RKO (cell line): ENCODE measurements around the gene PEAR1.

ENCODE experiments used
- DNase-seq: peaks from one replicate; pipeline ENCODE4 v3.0.0-alpha.2; 2016; ENCODE audit warnings: low spot score

Gene PEAR1

DNA sequence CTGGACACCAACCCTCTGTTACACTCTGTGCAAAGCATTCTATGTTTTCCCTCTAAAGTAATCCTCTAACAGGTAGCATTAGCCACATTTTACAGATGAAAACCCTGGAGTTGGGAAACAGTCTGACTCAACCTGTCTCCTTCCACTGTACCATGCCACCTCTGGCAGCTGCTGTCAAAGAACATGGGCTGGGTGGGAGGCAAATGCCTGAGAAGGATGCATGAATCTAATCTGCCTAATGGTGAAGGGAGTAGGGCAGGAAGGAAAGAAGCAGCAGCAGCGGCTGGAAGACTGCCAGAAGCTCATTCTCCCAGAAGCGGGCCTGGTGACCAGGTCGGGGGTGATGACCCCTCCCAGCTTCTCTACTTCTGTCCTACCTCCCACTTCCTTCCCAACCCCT is 48.7 kb downstream of the PEAR1 start:
- DNase-seq, result no peak

DNA sequence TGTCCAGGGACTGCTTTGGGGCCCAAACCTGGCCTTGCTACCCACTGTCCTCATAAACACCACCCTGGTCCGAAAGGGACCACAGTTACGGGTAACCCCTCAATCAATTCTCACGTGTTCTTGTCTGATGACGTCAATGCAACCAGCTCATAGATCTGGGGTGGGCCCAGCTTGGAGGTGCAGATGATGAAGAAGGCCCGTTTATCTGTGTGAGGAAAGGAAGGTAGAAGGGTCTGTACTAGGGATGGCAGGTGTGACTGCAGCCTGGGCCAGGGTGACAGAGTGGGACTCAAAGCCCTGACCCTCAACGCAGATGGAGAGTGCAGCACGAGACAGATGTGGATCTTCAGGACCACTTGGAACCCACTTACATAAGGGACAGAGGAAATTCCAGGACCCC is 49.1 kb downstream of the PEAR1 start:
- no peak for DNase-seq

DNA sequence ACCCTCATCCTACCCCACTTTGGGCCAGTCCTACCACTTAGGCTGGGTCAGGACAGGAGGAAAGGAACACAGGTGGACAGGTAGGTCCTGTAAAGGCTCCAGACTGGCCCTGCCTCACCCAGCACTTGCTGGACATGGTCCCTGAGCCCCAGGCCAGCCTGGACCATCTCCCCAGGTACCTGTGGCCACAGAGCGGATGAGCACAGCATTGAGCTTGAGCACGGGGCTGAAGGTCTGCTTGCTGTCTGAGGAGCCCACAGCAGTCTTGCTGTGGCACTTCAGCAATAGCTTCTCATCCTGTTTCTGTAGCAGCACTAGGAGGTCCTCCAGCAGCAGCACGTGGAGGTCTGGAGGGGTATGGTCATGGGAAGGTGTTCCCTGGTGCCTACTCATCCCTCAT is 50.2 kb downstream of the PEAR1 start:
- no peak for DNase-seq

DNA sequence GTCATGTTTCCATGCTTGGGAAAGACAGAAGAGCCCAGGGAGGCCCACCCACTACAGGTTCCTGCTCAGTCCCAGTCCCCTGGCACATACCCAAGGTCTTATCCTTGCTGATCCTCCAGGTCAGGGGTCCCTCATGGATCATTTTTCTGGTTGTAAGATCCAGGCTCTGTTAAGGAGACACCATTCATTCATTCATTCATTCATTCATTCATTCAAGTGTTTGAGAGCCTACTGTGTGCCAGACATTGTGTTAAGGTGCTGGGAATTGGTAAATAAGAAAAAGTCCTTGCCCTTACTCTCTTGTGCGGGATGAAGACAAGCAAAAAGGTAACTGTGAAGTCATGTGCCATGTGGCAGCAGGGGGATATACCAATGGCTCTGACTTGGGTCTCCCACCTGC is 50.8 kb downstream of the PEAR1 start:
- DNase-seq, result no peak

DNA sequence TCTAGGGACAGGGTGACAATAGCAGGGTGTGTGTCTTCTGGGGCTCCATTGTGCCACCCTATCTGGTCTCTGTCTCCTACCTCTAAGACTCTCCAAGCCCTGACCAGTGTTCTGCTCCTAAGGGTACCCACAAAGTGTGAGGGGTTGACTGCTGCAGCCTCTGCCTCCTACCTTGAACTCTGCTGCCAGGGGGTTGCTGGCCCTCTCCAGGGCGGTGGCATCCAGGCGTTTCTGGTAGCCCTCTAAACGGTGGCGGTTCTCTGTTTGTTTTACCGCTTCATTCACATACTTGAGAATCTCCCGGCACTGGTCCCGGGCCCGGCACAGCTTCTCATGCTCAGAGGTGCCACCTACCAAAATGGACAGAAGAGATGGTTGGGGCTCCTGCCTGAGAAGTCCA is 51.3 kb downstream of the PEAR1 start:
- no peak for DNase-seq

DNA sequence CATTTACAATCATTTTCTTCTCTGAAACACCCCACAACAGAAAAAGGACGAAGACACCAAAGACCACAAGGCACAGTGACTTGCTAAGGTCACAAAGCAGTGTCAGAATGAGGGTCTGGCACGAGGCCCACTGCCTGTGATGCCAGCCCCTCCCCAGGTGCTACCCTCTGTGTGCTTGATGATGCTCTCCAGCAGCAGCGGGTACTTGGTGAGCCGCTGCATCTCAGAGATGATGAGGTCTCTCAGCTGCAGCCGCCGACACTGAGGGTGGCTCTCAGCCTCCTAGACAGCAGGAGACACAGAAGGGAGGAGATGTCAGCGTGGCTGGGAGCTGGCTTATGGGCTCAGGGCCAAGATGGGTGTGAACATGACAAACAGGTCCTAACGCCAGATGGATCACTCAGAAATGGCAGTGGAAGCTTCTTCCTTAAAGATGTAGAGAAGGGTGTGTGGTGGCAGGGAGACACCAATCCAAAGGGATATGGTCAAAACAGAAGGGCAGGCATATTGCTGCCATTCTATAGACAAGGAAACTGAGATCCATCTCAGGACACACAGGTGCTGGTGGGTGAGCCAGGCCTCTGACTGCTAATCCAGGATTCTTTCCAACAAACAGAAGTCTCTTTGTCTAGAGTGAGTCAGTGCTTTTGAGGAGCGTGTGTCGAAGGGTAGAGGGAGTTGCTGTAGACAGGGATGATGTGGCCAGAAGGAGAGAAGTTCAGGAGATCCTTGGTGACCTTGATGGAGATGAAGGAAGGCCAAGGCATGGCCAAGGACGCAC is 52.6 kb downstream of the PEAR1 start:
- DNase-seq, result no peak

DNA sequence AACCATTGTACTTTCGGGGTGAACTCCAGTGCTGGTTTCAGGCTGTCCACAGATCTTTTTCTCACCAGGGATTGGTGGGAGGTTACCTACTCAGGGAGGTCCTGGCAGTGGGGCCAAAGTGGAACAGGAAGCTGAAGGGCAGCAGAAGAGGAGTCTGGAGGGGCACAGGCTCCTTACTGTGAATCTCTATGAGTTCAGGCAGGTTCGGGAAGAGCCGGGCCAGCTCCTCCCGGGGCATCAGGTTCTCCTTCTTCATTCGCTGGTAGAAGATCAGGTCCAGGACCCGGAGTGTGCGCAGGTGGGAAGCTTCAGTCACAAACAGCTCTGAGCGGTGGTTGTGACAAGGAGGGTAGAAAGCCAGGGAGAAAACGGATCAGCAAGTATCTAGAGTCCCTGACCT is 53.6 kb downstream of the PEAR1 start:
- no peak for DNase-seq

DNA sequence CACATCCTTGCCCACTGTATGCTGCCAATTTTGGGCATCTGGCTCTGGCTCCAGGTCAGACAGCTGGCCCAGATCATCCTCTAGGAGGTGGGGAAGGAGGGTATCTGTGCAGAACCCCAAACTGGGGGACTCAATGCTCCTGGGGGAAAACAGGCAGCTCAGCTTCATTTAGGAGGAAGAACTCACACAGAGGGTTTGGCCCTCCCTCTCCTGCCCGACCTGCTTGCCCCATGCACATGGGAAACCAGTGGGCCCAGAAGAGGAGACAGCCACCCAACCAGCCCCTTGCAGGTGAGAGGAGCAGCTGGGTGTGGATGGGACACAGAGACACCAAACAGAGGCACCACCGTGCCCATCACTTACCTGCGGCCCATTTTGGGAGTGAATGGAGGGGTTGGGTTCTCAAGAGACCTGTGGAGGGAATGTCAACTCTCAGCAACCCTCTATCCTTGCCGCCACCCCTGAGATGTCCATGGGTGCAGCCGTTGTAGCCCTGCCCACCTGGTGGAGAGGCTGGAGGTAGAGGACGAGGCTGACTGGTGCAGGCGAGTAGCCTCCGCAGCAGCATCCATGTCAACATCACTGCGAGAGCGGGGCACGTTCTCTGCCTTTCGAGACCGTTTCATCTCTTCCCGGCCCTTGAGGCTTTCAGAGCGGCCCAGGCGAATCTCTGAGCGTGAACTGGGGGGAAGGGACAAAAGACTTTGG is 54.5 kb downstream of the PEAR1 start:
- DNase-seq, result no peak

DNA sequence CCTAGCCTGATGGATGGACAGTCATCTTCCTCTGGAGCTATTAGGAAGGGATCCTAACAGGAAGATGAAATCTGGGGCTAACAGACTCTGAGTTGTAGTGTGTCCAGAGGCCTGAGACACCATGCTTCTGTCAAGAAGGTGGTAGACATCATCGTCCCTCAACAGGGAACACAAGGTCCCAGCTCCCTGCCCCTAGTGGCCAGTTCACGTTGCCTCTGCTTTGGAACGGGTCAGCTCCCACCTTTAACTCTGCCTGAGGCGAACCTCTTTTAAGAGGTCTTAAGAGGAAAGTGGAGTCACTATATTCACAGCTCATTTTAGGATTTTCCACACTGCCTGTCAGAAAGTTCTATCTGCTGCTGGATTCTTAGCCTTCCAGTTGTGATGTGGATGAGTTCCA is 55.2 kb downstream of the PEAR1 start:
- DNase-seq, result no peak

DNA sequence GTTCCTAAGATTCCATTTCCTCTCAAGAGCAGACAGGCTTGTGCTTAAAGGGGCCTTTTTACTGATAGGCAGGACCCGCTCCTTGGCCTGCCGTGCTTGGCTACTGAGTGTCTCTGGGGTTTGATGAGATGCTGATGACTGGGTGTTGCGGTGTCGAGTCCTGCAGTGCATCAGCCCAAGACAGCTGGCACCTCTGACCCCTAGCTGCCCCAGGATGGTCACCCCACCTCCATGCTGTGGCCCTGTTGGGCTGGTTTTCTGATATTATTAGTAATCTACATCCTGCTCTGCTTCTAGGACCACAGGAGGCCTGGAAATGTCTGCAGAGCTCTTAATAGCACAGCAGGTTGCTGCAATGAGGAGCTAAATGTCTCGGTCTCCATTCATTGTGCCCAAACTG is 55.6 kb downstream of the PEAR1 start:
- DNase-seq, result no peak

DNA sequence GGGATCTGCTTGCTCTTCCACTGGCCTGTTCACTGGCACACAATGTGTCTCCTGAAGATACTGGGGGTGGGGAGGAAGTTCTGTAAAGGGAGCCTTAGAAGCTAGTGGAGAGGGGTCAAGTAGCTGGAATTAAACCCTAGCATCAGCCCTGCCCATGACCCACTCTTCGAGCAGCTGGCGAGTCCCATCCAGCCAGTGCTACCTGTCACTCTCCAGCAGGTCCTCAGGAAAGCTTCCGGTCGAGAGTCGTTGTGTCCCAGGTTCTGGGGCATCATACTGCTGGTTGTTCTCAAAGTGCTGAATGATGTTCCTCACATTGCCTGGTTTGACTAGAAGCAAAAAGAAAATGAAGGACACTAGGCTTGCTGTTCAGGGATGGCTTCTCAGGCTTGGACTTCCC is 57.9 kb downstream of the PEAR1 start:
- DNase-seq, result no peak

DNA sequence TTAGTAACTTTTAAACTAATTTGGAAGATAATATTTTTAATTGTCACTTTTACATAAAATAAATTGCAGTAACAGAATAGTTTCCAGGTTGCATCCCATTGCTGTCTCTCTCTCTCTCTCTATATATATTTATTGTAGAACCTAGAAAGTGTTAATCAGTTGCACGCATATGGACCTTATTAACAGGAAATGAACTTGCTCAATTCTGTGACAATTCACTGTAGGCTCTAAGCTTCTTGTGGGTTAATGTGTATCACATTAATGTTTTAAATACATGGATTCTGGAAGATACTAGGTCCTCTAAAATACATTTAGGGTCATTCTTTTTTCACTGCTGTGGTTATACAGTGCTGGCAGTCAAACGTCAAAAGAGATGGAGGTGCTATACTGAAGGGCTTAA is 60.1 kb downstream of the PEAR1 start:
- DNase-seq, result no peak

DNA sequence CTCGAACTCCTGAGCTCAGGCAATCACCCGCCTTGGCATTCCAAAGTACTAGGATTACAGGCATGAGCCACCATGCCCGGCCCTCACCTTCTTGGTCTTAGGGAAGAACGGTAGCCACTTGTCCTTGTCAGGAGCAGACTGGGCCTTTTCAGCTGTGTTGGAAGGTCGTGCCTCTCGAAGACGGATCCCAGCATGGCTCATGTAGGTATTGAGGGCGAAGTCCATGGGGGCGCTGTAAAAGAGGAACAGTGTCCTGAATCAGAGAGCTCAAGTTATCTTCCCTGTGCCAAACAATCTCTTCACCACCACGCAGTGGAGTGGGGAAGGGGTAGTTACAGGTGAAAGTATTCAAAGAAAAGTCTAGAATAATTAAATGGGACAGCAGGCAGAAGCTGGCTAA is 62.8 kb downstream of the PEAR1 start:
- no peak for DNase-seq

DNA sequence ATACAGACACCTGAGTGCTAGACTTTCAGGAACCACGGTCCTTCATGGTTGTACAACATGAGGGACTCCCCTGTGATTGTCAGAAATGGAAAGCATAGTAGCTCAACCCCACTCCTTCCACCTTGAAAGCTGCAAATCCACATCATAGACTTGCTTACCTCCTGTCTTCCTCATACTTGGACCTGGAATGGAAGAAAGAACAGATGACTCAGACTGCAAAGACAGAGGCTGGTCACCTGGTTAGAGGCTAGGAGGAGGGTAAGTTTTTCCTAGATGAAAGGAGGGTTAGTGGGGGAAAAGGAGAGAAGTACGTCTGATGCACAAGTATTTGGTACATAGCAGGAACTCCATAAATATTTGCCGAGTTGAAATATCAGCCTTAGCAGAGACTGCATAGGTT is 64.1 kb downstream of the PEAR1 start:
- DNase-seq, result no peak

DNA sequence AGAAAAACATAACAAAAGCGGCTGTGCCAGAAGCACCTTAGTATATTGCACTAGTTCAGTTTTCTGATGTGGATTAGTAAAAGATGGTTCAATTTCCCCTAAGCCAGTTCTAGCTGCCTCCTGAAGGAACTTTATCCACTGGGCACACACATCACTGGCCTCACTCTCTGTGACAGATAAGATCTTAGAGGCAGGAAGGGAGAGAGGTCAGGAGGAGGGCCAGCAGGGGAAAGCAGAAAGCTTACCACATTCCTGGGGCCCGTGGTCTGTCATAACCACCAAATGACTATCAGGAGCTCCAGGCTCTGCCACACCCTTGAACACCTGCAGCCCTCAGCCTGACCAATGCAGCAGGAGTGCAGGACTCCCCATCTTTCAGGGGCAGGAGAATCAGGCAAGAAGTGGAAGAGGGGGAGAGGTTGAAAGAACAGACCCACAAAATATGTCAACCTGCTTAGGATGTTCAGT is 64.8 kb downstream of the PEAR1 start:
- no peak for DNase-seq

DNA sequence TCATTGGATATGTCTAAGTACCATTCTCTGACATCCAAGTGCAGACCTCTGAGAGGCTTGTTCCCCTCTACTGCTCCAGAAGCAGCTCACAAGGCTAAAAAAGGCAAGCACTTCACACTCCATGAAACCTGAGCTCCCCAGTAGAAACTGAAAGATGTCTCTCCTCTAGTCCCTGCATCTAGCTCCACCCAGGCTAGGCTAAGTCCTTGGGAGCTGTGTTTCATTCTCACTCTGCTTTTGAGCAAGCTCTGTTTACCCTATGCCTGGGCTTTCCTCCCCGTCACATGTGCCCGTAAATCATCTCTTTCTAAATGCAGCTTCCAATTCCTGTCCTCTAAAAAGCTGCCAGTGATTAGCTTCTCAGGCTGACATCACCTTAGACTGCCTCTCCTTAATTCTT is 65.9 kb downstream of the PEAR1 start:
- DNase-seq, result no peak

DNA sequence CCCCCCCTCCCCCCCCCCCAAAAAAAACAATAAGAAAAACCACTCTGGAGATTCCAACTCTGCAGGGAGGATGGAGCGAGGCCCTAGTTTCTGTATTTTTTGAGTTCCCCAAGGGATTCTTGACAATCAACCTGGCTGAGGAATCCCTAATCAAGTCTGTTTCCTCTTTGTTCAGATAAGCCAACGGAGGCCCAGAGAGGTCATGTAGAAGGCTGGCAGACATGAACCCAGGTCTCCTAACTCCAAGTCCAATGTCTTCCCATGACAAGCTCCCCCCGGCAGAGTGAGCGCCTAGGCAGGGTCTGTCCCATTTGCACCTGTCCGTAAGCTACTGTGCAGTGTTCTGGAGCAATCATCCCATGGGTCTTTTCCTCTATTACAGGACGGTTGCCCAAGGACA is 66.4 kb downstream of the PEAR1 start:
- no peak for DNase-seq

DNA sequence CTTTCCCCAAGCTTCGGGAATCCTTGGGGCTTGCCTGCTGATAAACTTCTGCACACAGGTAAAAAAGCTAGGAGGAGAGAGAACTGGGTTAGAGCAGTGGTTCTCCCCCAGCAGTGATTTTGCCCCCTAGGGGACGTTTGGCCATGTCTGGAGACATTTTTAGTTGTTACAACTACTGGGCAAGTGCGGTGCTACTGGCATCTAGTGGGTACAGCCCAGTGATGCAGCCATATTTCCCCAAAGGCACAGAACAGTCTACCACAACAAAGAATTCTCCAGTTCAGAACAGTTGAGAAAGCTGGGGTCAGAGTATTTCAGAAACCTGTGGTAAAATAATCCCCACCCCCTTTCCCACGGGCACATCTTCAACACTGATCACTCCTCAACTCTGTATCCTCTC is 68.2 kb downstream of the PEAR1 start:
- peak; percentile 67 for DNase-seq

DNA sequence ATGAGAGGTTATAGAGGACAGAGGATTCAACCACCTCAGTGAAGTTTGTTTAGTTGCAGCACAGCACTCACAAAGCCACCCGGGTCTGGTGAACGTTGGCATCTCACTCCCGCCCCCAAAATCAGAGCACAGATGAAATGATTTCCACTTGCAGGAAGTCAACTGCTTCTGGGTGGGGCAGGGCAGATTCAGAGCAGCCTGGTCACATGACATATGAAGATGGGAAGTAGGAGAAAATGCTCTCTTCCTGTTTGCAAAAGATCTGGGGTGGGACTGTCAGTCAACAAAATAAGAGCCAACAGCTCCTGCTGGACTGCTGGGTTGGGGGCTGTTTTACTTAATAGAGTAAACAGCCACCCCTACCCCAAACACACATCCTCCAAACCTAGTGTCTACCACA is 70.1 kb downstream of the PEAR1 start:
- no peak for DNase-seq

DNA sequence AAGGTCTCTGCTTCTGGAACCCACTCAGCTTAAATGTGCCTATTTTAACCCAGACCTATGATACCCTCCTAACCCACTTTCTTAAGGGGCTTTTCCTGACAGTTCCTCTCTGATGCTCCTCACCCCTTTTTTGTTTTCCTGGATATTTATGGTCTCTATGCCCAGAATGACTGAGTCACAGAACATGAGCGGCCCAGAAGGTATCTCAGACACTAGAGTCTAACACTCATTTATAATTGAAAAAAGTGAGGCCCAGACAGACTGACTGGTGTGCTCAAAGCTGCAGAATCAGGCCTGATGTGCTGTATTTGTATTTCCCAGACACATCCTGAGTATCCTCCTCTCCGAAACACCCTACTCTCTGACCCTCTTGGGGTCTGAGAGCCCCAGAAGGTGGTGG is 70.9 kb downstream of the PEAR1 start:
- peak; percentile 10 for DNase-seq
